GM23338 (cell line): ENCODE data around the gene SRPX2. TPM values are rescaled to one million over a fixed set of nuclear protein-coding genes. Genes with fewer than 3 reads are reported as not detected.

ENCODE experiments used
- ATAC-seq: fragments of 200-7000 bp; cut with Tn5 transposase; 3 replicates; pipeline ENCODE4 v1.9.1; 2020
- DNase-seq: peaks from one replicate; pipeline ENCODE4 v3.0.0-alpha.2; 2015; ENCODE audit warnings: low spot score
- H2AFZ ChIP-seq: fragments of 200-600 bp; sonication (generic); 2 replicates; pipeline ENCODE4 v1.8.0; 2016; ENCODE audit warnings: antibody characterized with exemption, mild to moderate bottlenecking, moderate library complexity
- H3F3A ChIP-seq: fragments of 200-600 bp; sonication (generic); replicated peaks from 2 replicates; pipeline ENCODE4 v1.8.0; 2017; ENCODE audit warnings: antibody characterized with exemption, mixed run types, low read depth
- H3K27ac ChIP-seq: fragments of 200-600 bp; sonication (generic); 2 replicates; pipeline ENCODE4 v1.6.1; 2016; ENCODE audit warnings: low read depth
- H3K27me3 ChIP-seq: fragments of 200-600 bp; sonication (generic); 2 replicates; pipeline ENCODE4 v1.8.0; 2016; ENCODE audit warnings: mild to moderate bottlenecking, mixed run types, moderate library complexity; ENCODE audit not compliant: insufficient read depth
- H3K36me3 ChIP-seq: fragments of 200-600 bp; sonication (generic); 2 replicates; pipeline ENCODE4 v1.8.0; 2016; ENCODE audit warnings: mild to moderate bottlenecking; ENCODE audit not compliant: insufficient read depth
- H3K4me1 ChIP-seq: fragments of 200-600 bp; sonication (generic); 2 replicates; pipeline ENCODE4 v1.8.0; 2016; ENCODE audit warnings: mild to moderate bottlenecking, moderate library complexity; ENCODE audit not compliant: insufficient read depth
- H3K4me2 ChIP-seq: fragments of 200-600 bp; sonication (generic); 2 replicates; pipeline ENCODE4 v1.7.1; 2017; ENCODE audit warnings: mixed run types
- H3K4me3 ChIP-seq: fragments of 200-600 bp; sonication (generic); 2 replicates; pipeline ENCODE4 v1.6.1; 2016; ENCODE audit warnings: mixed run types
- H3K79me2 ChIP-seq: fragments of 200-600 bp; sonication (generic); replicated peaks from 2 replicates; pipeline ENCODE4 v1.8.0; 2017; ENCODE audit warnings: mild to moderate bottlenecking; ENCODE audit not compliant: insufficient read depth
- H3K9me2 ChIP-seq: fragments of 200-600 bp; sonication (generic); 2 replicates; pipeline ENCODE4 v1.8.0; 2017; ENCODE audit not compliant: insufficient read depth
- H4K20me1 ChIP-seq: fragments of 200-600 bp; sonication (generic); replicated peaks from 2 replicates; pipeline ENCODE4 v1.8.0; 2017; ENCODE audit warnings: mild to moderate bottlenecking; ENCODE audit not compliant: insufficient read depth
- H3K27ac Mint-ChIP-seq: 2 replicates; pipeline ENCODE4 v1.8.0; 2020; ENCODE audit warnings: inconsistent platforms, mild to moderate bottlenecking, moderate library complexity, mixed read lengths
- H3K27me3 Mint-ChIP-seq: 3 replicates; pipeline ENCODE4 v1.8.0; 2022; ENCODE audit warnings: low read depth, mild to moderate bottlenecking, moderate library complexity, mixed read lengths, inconsistent platforms; ENCODE audit not compliant: insufficient read depth, poor library complexity
- H3K36me3 Mint-ChIP-seq: 3 replicates; pipeline ENCODE4 v1.8.0; 2021; ENCODE audit warnings: low read depth, mild to moderate bottlenecking, inconsistent platforms, moderate library complexity, mixed read lengths
- H3K4me1 Mint-ChIP-seq: 3 replicates; pipeline ENCODE4 v1.8.0; 2020; ENCODE audit warnings: mild to moderate bottlenecking, inconsistent platforms, mixed read lengths
- H3K4me3 Mint-ChIP-seq: 3 replicates; pipeline ENCODE4 v1.8.0; 2021; ENCODE audit warnings: moderate library complexity, mild to moderate bottlenecking, inconsistent platforms, mixed read lengths
- H3K9me3 Mint-ChIP-seq: 3 replicates; pipeline ENCODE4 v1.8.0; 2020; ENCODE audit warnings: moderate library complexity, mild to moderate bottlenecking, inconsistent platforms, mixed read lengths
- JUNB ChIP-seq: IDR thresholded peaks from one replicate; pipeline ENCODE4 v1.6.1; 2016; ENCODE audit warnings: antibody characterized with exemption; ENCODE audit not compliant: unreplicated experiment
- ZNF331 ChIP-seq: fragments of 250-450 bp; sonication (Bioruptor Pico); IDR thresholded peaks from 2 replicates; pipeline ENCODE4 v1.5.0; 2020; ENCODE audit warnings: low read depth, mild to moderate bottlenecking, moderate library complexity
- polyA plus RNA-seq: library from polyadenylated mRNA; unstranded; fragments of >200 nt; fragmentation: Nextera tagmentation; extraction: Ambion mirVana; gene quantifications from 2 replicates; pipeline ENCODE4 v1.2.1, GENCODE V29; 2016
- total RNA-seq: library from RNA; depleted of rRNA; stranded (reverse); fragments of >200 nt; shearing (Covaris generic); gene quantifications from 2 replicates; pipeline ENCODE4 v1.2.3, GENCODE V29; 2014
- TF ChIP-seq, protein P1 (sequence below): fragments of 250-450 bp; sonication (Bioruptor Pico); IDR thresholded peaks from 2 replicates; pipeline ENCODE4 v1.5.0; 2020; ENCODE audit warnings: mild to moderate bottlenecking, moderate library complexity

SRPX2 gene
- total and polyA plus RNA-seq, 2 experiments from 2014 or later: not detected

GRCh38 chrX:100674705-100675104 is 30.7 kb downstream of the SRPX2 start:
- Histone ChIP-seq H3F3A (no peaks in the 10 kb centered on the region), H3K9me2 (no peaks in the 10 kb centered on the region), H3K27ac (no peak overlapping the region), H3K4me1 (no peaks in the 10 kb centered on the region), H3K36me3 (no peaks in the 10 kb centered on the region), H3K4me2 (no peak overlapping the region), H3K4me3 (no peak overlapping the region), H3K27me3 (no peaks in the 10 kb centered on the region), H4K20me1 (no peaks in the 10 kb centered on the region), H3K79me2 (no peaks in the 10 kb centered on the region), H2AFZ (no peak overlapping the region)
- ATAC-seq (no peak), DNase-seq (no peak)
- Mint-ChIP-seq H3K27ac (no peak overlapping the region), H3K4me3 (no peak overlapping the region), H3K27me3 (no peaks in the 10 kb centered on the region), H3K36me3 (no peaks in the 10 kb centered on the region), H3K9me3 (no peaks in the 10 kb centered on the region), H3K4me1 (no peaks in the 10 kb centered on the region; the same call in 2 of the 3 replicates)
- no peak for TF ChIP-seq JUNB

DNA sequence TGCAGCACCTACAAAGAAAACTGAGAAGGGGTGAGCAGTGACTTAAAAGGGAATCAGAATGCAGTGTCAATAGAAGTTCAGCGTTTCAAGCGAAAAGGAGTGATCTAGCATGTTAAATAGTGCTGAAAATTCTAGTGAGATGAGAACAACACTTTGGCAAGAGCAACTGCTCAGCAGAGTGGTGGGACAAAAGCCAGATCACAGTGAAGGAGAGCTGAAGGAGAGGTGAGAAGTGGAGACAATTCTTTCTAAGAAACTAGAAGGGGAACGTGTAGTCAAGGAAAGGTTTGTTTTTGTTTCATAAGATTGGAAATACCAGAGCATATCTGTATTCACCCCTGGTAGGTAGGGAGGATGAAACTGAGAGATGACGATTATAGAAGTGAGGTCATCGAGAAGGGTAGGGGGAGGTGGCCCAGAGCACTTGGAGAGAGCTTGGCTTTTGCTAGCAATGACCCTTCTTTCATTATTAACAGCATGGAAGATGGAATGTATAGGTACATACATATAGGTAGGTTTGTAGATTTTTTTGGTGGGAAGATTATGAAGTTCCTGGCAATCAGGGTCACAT is 33.7 kb downstream of the SRPX2 start:
- DNase-seq (no peak), ATAC-seq (no peak)
- H3K36me3 ChIP-seq: no peaks in the 10 kb centered on the region
- no peaks in the 10 kb centered on the region; the same call in 2 of the 3 replicates for H3K4me1 Mint-ChIP-seq
- H3K27me3 ChIP-seq: no peaks in the 10 kb centered on the region
- no peaks in the 10 kb centered on the region for H3F3A ChIP-seq
- H3K36me3 Mint-ChIP-seq: no peaks in the 10 kb centered on the region
- no peaks in the 10 kb centered on the region for H3K27me3 Mint-ChIP-seq
- H3K9me2 ChIP-seq: no peaks in the 10 kb centered on the region
- H3K4me2 ChIP-seq: no peak overlapping the region
- H3K4me3 Mint-ChIP-seq: no peak overlapping the region
- no peak overlapping the region for H2AFZ ChIP-seq
- H3K79me2 ChIP-seq: no peaks in the 10 kb centered on the region
- no peaks in the 10 kb centered on the region for H4K20me1 ChIP-seq
- no peak for TF ChIP-seq ZNF331 (CRISPR knock-in tag)
- TF ChIP-seq, protein P1, sequence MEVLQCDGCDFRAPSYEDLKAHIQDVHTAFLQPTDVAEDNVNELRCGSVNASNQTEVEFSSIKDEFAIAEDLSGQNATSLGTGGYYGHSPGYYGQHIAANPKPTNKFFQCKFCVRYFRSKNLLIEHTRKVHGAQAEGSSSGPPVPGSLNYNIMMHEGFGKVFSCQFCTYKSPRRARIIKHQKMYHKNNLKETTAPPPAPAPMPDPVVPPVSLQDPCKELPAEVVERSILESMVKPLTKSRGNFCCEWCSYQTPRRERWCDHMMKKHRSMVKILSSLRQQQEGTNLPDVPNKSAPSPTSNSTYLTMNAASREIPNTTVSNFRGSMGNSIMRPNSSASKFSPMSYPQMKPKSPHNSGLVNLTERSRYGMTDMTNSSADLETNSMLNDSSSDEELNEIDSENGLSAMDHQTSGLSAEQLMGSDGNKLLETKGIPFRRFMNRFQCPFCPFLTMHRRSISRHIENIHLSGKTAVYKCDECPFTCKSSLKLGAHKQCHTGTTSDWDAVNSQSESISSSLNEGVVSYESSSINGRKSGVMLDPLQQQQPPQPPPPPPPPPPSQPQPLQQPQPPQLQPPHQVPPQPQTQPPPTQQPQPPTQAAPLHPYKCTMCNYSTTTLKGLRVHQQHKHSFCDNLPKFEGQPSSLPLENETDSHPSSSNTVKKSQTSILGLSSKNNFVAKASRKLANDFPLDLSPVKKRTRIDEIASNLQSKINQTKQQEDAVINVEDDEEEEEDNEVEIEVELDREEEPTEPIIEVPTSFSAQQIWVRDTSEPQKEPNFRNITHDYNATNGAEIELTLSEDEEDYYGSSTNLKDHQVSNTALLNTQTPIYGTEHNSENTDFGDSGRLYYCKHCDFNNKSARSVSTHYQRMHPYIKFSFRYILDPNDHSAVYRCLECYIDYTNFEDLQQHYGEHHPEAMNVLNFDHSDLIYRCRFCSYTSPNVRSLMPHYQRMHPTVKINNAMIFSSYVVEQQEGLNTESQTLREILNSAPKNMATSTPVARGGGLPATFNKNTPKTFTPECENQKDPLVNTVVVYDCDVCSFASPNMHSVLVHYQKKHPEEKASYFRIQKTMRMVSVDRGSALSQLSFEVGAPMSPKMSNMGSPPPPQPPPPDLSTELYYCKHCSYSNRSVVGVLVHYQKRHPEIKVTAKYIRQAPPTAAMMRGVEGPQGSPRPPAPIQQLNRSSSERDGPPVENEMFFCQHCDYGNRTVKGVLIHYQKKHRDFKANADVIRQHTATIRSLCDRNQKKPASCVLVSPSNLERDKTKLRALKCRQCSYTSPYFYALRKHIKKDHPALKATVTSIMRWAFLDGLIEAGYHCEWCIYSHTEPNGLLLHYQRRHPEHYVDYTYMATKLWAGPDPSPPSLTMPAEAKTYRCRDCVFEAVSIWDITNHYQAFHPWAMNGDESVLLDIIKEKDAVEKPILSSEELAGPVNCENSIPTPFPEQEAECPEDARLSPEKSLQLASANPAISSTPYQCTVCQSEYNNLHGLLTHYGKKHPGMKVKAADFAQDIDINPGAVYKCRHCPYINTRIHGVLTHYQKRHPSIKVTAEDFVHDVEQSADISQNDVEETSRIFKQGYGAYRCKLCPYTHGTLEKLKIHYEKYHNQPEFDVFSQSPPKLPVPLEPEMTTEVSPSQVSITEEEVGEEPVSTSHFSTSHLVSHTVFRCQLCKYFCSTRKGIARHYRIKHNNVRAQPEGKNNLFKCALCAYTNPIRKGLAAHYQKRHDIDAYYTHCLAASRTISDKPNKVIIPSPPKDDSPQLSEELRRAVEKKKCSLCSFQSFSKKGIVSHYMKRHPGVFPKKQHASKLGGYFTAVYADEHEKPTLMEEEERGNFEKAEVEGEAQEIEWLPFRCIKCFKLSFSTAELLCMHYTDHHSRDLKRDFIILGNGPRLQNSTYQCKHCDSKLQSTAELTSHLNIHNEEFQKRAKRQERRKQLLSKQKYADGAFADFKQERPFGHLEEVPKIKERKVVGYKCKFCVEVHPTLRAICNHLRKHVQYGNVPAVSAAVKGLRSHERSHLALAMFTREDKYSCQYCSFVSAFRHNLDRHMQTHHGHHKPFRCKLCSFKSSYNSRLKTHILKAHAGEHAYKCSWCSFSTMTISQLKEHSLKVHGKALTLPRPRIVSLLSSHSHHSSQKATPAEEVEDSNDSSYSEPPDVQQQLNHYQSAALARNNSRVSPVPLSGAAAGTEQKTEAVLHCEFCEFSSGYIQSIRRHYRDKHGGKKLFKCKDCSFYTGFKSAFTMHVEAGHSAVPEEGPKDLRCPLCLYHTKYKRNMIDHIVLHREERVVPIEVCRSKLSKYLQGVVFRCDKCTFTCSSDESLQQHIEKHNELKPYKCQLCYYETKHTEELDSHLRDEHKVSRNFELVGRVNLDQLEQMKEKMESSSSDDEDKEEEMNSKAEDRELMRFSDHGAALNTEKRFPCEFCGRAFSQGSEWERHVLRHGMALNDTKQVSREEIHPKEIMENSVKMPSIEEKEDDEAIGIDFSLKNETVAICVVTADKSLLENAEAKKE (CRISPR knock-in tag): no peak
- no peak for TF ChIP-seq JUNB
- no peaks in the 10 kb centered on the region for H3K9me3 Mint-ChIP-seq
- no peak overlapping the region for H3K27ac ChIP-seq
- no peaks in the 10 kb centered on the region for H3K4me1 ChIP-seq
- no peak overlapping the region for H3K4me3 ChIP-seq
- H3K27ac Mint-ChIP-seq: no peak overlapping the region
